ENCODE data around the gene PHF12.

PHF12 gene

GRCh38 chr17:28951428-28951990, at the start of gene PHF12:
TSS of gene PHF12 (minus strand) at chr17:28951518. CDS start at chr17:28950960, 558 bp downstream.
- H3K4me1 ChIP-seq (ENCODE audit: control insufficient read depth, insufficient read depth, low read length): peaks cover 26% of the 10 kb centered on the region
- H3K4me3 ChIP-seq (ENCODE audit: low read depth, low read length): peak within 1 kb of the TSS; percentile 93
- peak within 1 kb of the TSS; percentile 93 for H3K27ac ChIP-seq (ENCODE audit: low read depth, low read length)
- H3K9ac ChIP-seq (ENCODE audit: low read depth, low read length): peak within 1 kb of the TSS; percentile 81
- no peaks in the 10 kb centered on the region for H3K9me3 ChIP-seq (ENCODE audit: control insufficient read depth, insufficient read depth, low read length)
- H3K36me3 ChIP-seq (ENCODE audit: control insufficient read depth, insufficient read depth, low read length): peaks cover 17% of the 10 kb centered on the region
- no peaks in the 10 kb centered on the region for H3K27me3 ChIP-seq (ENCODE audit: control insufficient read depth, insufficient read depth, low read length)

GRCh38 chr17:29000973-29001372, 49.7 kb upstream of the PHF12 start:
- H3K4me1 ChIP-seq (ENCODE audit: control insufficient read depth, insufficient read depth, low read length): peaks cover 27% of the 10 kb centered on the region
- no peak overlapping the region for H3K9ac ChIP-seq (ENCODE audit: low read depth, low read length)
- H3K9me3 ChIP-seq (ENCODE audit: control insufficient read depth, insufficient read depth, low read length): no peaks in the 10 kb centered on the region
- no peak overlapping the region for H3K27ac ChIP-seq (ENCODE audit: low read depth, low read length)
- no peak overlapping the region for H3K4me3 ChIP-seq (ENCODE audit: low read depth, low read length)
- no peaks in the 10 kb centered on the region for H3K36me3 ChIP-seq (ENCODE audit: control insufficient read depth, insufficient read depth, low read length)
- peaks cover 31% of the 10 kb centered on the region for H3K27me3 ChIP-seq (ENCODE audit: control insufficient read depth, insufficient read depth, low read length)

- Histone ChIP-seq H3K27me3 (ENCODE audit: control insufficient read depth, insufficient read depth, low read length) (peaks cover 19% of the 10 kb centered on the region), H3K36me3 (ENCODE audit: control insufficient read depth, insufficient read depth, low read length) (no peaks in the 10 kb centered on the region), H3K27ac (ENCODE audit: low read depth, low read length) (no peak overlapping the region), H3K9ac (ENCODE audit: low read depth, low read length) (no peak overlapping the region), H3K9me3 (ENCODE audit: control insufficient read depth, insufficient read depth, low read length) (no peaks in the 10 kb centered on the region), H3K4me1 (ENCODE audit: control insufficient read depth, insufficient read depth, low read length) (peaks cover 27% of the 10 kb centered on the region), H3K4me3 (ENCODE audit: low read depth, low read length) (no peak overlapping the region)
These were observed 47.9 kb upstream of the PHF12 start for GRCh38 chr17:28999206-28999605.

GRCh38 chr17:28997806-28998205, 46.5 kb upstream of the PHF12 start:
- Histone ChIP-seq H3K9me3 (ENCODE audit: control insufficient read depth, insufficient read depth, low read length) (no peaks in the 10 kb centered on the region), H3K4me3 (ENCODE audit: low read depth, low read length) (no peak overlapping the region), H3K27me3 (ENCODE audit: control insufficient read depth, insufficient read depth, low read length) (peaks cover 7% of the 10 kb centered on the region; the same call in 1 of the 2 replicates), H3K27ac (ENCODE audit: low read depth, low read length) (no peak overlapping the region), H3K4me1 (ENCODE audit: control insufficient read depth, insufficient read depth, low read length) (peaks cover 19% of the 10 kb centered on the region), H3K9ac (ENCODE audit: low read depth, low read length) (no peak overlapping the region), H3K36me3 (ENCODE audit: control insufficient read depth, insufficient read depth, low read length) (no peaks in the 10 kb centered on the region)

- no peak overlapping the region for H3K4me3 ChIP-seq (ENCODE audit: low read depth, low read length)
- peaks cover 8% of the 10 kb centered on the region; the same call in 1 of the 2 replicates for H3K4me1 ChIP-seq (ENCODE audit: control insufficient read depth, insufficient read depth, low read length)
- H3K9me3 ChIP-seq (ENCODE audit: control insufficient read depth, insufficient read depth, low read length): no peaks in the 10 kb centered on the region
- no peak overlapping the region for H3K27ac ChIP-seq (ENCODE audit: low read depth, low read length)
- H3K27me3 ChIP-seq (ENCODE audit: control insufficient read depth, insufficient read depth, low read length): peaks cover 6% of the 10 kb centered on the region; the same call in 1 of the 2 replicates
- no peaks in the 10 kb centered on the region for H3K36me3 ChIP-seq (ENCODE audit: control insufficient read depth, insufficient read depth, low read length)
- no peak overlapping the region for H3K9ac ChIP-seq (ENCODE audit: low read depth, low read length)
These were observed 45.3 kb upstream of the PHF12 start for GRCh38 chr17:28996554-28997096.

GRCh38 chr17:28993645-28994426, 42.5 kb upstream of the PHF12 start:
- no peak overlapping the region for H3K9ac ChIP-seq (ENCODE audit: low read depth, low read length)
- peaks cover 8% of the 10 kb centered on the region; the same call in 1 of the 2 replicates for H3K4me1 ChIP-seq (ENCODE audit: control insufficient read depth, insufficient read depth, low read length)
- no peak overlapping the region for H3K27ac ChIP-seq (ENCODE audit: low read depth, low read length)
- peaks cover 4% of the 10 kb centered on the region; the same call in 1 of the 2 replicates for H3K27me3 ChIP-seq (ENCODE audit: control insufficient read depth, insufficient read depth, low read length)
- H3K4me3 ChIP-seq (ENCODE audit: low read depth, low read length): no peak overlapping the region
- no peaks in the 10 kb centered on the region for H3K36me3 ChIP-seq (ENCODE audit: control insufficient read depth, insufficient read depth, low read length)
- no peaks in the 10 kb centered on the region for H3K9me3 ChIP-seq (ENCODE audit: control insufficient read depth, insufficient read depth, low read length)

GRCh38 chr17:28992625-28993600, 41.6 kb upstream of the PHF12 start:
- no peak overlapping the region for H3K9ac ChIP-seq (ENCODE audit: low read depth, low read length)
- no peak overlapping the region for H3K4me3 ChIP-seq (ENCODE audit: low read depth, low read length)
- no peaks in the 10 kb centered on the region; the same call in 1 of the 2 replicates for H3K27me3 ChIP-seq (ENCODE audit: control insufficient read depth, insufficient read depth, low read length)
- H3K9me3 ChIP-seq (ENCODE audit: control insufficient read depth, insufficient read depth, low read length): no peaks in the 10 kb centered on the region
- H3K36me3 ChIP-seq (ENCODE audit: control insufficient read depth, insufficient read depth, low read length): no peaks in the 10 kb centered on the region
- no peak overlapping the region for H3K27ac ChIP-seq (ENCODE audit: low read depth, low read length)
- peaks cover 8% of the 10 kb centered on the region; the same call in 1 of the 2 replicates for H3K4me1 ChIP-seq (ENCODE audit: control insufficient read depth, insufficient read depth, low read length)

GRCh38 chr17:28992185-28992584, 40.9 kb upstream of the PHF12 start:
- peaks cover 8% of the 10 kb centered on the region; the same call in 1 of the 2 replicates for H3K4me1 ChIP-seq (ENCODE audit: control insufficient read depth, insufficient read depth, low read length)

DNA sequence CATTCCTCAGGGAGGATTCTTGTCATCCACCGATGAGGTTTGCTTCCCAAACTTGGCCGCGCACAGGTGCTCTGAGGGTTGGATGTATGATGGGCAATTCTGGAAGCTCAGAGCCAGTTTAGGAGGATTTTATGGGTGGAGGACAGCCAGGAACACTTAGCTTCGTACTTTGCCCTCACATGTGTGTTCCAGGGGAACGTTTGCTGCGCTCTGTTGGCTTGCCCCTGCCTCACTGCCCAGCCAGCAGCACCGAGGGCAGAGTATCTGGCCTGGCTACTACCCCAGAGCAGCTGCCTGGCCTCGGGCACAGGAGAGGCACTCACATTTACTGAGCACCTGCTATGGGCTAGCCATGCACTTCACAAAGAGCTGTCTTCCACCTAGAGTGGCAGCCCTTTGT, 40.5 kb upstream of the PHF12 start:
- Histone ChIP-seq H3K9me3 (ENCODE audit: control insufficient read depth, insufficient read depth, low read length) (no peaks in the 10 kb centered on the region), H3K27ac (ENCODE audit: low read depth, low read length) (peak overlapping the region; percentile 27), H3K9ac (ENCODE audit: low read depth, low read length) (no peak overlapping the region), H3K27me3 (ENCODE audit: control insufficient read depth, insufficient read depth, low read length) (no peaks in the 10 kb centered on the region; the same call in none of the 2 replicates), H3K4me3 (ENCODE audit: low read depth, low read length) (no peak overlapping the region), H3K36me3 (ENCODE audit: control insufficient read depth, insufficient read depth, low read length) (no peaks in the 10 kb centered on the region), H3K4me1 (ENCODE audit: control insufficient read depth, insufficient read depth, low read length) (peaks cover 9% of the 10 kb centered on the region; the same call in 1 of the 2 replicates)

More at GRCh38 chr17:28992185-28992584, 40.9 kb upstream of the PHF12 start:
- no peaks in the 10 kb centered on the region; the same call in none of the 2 replicates for H3K27me3 ChIP-seq (ENCODE audit: control insufficient read depth, insufficient read depth, low read length)
- H3K9me3 ChIP-seq (ENCODE audit: control insufficient read depth, insufficient read depth, low read length): no peaks in the 10 kb centered on the region
- no peak overlapping the region for H3K9ac ChIP-seq (ENCODE audit: low read depth, low read length)
- no peak overlapping the region for H3K4me3 ChIP-seq (ENCODE audit: low read depth, low read length)
- no peaks in the 10 kb centered on the region for H3K36me3 ChIP-seq (ENCODE audit: control insufficient read depth, insufficient read depth, low read length)
- no peak overlapping the region for H3K27ac ChIP-seq (ENCODE audit: low read depth, low read length)

DNA sequence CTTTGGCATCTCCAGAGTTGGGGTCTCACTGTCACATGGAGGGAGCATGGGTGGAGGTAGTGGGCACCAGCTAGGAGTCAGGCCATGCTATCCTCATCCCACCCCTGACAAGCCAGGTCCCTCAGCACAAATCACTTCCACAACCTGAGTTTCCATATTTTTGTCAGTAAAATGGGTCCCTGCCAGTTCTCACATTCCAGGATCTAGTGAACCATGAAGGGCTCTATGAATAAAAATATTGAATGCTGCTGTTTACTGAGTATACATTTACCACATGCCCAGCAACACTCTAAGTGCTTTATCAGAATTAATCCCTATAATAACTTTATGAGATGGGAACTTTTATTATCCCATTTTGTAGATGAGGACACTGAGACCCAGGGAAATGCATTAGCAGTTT, 37.7 kb upstream of the PHF12 start:
- Histone ChIP-seq H3K9ac (ENCODE audit: low read depth, low read length) (no peak overlapping the region), H3K27me3 (ENCODE audit: control insufficient read depth, insufficient read depth, low read length) (peaks cover 6% of the 10 kb centered on the region; the same call in 1 of the 2 replicates), H3K27ac (ENCODE audit: low read depth, low read length) (no peak overlapping the region), H3K4me1 (ENCODE audit: control insufficient read depth, insufficient read depth, low read length) (peaks cover 18% of the 10 kb centered on the region), H3K9me3 (ENCODE audit: control insufficient read depth, insufficient read depth, low read length) (no peaks in the 10 kb centered on the region), H3K36me3 (ENCODE audit: control insufficient read depth, insufficient read depth, low read length) (no peaks in the 10 kb centered on the region), H3K4me3 (ENCODE audit: low read depth, low read length) (no peak overlapping the region)
